GOT3 (cell line): ENCODE data around the gene NBAS.
"Not testable (repeated sequence)": the region's sequence is repeated elsewhere in the genome, so short reads cannot be mapped to it uniquely, and the experiment has no call there.

Experiments
- DNase-seq: peaks from one replicate; lab custom pipeline; 2025; ENCODE audit warnings: mixed read lengths; lab: John Stamatoyannopoulos, UW

The NBAS gene

DNA sequence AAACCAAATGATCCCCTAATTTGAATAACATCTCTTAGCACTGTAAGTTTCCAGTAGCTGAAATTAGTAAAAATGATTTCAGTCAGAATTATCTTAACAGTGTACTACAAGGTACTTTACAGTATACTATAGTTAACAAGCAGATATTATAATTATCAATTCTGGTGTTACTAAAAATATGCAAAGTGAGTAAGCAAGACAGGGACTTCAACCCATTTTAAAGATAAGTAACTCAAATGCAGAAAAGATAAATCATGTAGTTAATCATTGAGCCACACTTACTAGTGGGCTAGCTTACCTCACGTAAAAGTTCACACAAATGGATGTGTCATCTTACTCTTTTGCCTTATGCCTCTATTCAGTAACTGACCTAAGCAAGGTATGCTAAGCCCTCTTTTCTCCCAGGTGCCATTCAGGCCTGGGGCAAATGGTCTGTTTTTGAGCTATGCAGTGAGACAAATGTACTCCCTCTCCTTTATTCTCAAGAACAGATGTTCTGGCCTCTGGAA is 101.0 kb downstream of the NBAS start:
- DNase-seq, result no peak

DNA sequence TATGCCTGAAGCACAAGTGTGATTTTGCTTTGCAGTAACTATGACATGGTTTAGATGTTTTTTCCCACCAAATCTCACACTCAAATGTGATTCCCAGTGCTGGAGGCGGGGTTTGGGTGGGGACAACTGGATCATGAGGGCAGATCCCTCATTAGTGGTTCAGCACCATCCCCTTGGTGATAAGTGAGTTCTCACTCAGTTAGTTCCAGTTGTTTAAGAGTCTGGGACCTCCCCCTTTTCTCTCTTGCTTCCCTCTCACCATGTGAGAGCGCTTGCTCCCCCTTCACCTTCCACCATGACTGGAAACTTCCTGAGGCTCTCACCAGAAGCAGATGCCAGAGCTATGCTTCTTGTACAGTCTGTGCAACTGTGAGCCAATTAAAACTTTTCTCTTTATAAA is 102.9 kb downstream of the NBAS start:
- no peak for DNase-seq

DNA sequence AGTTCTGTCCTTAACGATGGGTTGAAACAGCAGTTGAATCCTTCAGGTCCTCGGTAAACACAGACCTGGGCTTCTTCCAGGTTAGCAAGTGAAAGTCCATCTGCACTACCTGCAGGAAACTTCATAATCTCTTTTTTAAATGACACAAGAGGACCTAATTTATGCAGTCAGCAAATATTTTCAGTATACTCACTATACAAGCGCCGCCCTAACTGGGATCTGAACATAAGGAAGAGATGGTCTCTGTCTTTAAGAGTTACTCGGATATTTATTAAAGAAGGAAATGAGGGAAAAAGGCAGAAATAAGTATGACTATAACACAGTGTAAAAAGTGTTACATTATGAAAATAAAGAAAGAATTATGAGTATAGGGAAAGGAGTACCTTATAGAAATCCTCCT is 103.3 kb downstream of the NBAS start:
- no peak for DNase-seq

DNA sequence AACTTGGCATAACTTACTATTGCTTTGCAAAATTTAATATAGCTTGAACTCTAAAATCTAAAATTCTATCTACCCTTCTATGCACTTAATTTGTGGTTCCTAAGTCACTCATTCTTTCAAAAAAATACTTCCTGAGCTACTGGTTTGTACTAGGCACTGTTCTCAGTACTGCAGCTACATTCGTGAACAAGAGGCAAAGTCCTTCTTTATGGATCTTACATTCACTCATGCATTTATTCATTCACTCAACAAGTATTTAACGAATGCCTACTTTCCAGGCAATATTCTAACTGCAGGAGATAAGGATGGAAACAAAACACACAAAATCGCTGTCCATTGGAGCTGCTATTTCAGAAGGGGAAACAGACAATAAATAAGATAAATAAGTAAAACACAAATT is 104.8 kb downstream of the NBAS start:
- DNase-seq, result no peak

DNA sequence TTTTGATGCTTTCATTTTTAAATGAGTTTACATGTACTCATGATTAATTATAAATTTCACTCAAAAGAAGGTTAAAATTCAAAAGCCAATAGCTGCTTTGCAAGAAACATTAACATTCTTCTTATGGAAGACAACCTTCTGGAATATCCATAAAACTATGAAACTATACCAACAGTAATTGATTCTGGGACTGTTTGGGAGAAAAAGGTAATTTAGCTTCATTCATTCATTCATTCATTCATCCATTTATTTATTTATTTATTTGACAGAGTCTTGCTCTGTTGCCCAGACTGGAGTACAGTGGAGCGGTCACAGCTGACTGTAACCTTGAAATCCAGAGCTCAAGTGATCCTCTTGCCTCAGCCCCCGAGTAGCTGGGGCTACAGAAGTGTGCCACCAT is 110.3 kb downstream of the NBAS start:
- DNase-seq, result no peak

DNA sequence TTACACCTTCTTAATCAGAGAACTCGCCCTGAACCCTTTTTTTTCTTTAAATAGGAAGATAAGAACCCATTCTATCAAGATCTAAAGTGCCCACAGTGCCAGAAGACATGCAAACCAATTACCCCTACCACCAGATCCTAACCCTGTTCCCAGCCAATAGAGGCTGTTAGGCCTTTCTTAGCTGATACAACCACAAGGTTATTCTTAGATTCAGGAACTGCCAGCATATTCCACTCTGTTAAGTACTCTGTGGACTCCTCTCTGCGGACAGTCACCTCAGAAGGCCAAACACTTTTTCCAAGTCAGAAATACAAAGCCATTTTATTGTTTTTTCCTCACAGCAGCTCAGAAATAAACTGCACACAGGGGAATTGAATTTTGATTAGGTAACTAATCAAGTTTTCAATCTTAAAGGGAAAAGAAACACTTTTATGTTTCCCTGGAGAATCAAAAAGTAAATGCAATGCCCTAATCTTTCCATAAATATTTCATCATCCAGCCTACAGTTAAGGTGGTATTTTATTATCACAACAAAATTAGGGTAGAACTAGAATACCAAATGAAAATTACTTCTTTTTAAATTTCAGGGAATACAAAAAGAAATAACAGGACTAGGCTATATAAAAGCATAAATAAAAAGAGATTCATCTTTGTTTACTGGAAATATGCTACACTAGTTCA is 111.4 kb downstream of the NBAS start:
- DNase-seq, result no peak

DNA sequence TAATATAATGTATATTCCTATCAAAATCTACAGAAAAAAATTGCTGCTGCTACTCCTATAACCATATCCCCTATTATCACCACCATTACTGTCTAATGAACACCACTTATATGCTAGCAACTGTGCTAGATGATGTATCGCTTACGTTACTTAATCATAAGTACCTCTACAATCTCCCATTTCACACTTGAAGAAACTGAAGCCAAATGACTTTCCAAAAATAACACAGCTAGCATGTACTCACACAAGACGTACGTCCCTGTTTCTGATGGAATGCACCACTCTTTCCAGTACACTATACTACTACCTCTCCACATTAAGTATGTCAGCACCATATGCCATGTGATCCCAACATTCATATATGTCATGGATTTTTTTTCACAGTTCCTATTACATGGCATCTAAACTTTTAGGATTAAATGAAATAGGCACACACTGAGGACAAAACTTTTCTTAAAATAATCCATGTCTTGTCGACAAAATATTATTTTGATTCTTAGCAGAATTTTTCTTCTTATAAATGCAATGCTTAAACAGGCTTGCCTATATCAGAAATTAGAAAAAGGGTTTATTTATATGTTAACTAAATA is 112.8 kb downstream of the NBAS start:
- DNase-seq, result no peak

DNA sequence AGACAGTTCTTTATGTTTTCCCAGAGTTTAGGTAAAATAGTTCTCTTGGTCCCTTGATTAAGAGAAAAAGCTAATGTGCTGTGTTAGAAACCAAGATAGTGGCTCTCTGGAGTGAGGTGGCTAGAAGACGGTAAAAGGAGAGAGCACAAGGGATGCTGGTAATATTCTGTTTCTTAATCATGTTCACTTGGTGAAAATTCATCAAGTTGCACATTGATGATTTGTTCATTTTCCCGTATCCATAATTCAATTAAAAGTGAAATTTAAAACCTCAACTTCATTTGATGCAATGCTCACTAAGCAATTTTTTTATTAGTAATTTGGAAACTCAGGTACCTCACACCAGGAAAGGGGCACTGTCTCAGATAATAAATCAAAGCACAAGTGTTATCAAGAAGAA is 113.8 kb downstream of the NBAS start:
- DNase-seq, result no peak

DNA sequence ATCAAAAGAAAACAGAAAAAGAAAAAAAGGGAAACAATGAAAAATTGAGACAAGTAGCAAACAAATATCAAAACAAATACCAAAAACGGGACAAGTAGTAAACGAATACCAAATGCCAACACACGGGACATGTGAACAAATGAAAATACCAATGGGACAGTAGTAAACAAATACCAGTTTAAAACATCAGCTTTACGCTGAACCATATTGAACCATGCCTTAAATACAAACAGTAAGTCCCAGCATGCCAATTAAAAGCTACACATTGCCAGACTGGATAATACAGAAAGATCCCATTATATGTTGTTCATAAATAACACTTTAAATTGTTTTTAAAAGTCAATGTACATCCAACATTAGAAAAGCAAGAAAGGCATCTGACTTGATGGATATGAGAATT is 114.2 kb downstream of the NBAS start:
- no peak for DNase-seq

DNA sequence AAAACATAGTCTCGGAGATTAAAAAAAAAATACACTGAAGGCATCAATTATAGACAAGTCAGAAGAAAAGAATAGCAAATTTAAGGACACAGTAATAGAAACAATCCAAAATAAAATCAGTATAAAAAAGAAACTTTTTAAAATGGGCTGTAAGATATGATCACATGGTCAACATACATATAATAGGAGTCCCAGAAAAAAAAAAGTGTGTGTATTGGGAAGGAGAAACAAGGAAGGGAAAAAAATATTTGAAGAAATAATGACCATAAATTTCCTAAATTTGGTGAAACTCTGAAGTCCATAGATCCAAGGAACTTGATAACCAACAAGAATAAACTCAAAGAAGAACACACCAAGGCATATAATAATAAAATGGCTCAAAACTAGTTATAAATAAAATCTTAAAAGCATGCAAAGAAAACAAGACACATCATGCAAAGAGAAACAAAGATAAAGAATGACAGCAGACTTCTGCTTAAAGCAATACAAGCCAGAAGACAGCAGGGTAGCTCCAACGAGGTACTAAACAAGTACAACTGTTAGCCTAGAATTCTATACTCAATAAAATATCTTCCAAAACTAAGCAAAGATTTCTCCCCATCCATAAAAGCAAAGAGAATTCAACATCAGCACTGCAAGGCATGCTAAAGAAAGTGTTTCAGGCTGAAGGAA is 115.1 kb downstream of the NBAS start:
- DNase-seq, result no peak

DNA sequence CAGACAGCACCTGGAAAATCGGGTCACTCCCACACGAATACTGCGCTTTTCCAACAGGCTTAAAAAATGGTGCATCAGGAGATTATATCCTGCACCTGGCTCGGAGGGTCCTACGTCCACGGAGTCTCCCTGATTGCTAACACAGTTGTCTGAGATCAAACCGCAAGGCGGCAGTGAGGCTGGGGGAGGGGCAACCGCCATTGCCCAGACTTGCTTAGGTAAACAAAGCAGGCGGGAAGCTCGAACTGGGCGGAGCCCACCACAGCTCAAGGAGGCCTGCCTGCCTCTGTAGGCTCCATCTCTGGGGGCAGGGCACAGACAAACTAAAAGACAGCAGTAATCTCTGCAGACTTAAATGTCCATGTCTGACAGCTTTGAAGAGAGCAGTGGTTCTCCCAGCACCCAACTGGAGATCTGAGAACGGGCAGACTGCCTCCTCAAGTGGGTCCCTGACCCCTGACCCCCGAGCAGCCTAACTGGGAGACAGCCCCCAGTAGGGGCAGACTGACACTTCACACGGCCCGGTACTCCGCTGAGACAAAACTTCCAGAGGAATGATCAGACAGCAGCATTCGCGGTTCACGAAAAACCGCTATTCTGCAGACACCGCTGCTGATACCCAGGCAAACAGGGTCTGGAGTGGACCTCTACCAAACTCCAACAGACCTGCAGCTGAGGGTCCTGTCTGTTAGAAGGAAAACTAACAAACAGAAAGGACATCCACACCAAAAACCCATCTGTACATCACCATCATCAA is 121.2 kb downstream of the NBAS start:
- DNase-seq, result not testable (repeated sequence)

DNA sequence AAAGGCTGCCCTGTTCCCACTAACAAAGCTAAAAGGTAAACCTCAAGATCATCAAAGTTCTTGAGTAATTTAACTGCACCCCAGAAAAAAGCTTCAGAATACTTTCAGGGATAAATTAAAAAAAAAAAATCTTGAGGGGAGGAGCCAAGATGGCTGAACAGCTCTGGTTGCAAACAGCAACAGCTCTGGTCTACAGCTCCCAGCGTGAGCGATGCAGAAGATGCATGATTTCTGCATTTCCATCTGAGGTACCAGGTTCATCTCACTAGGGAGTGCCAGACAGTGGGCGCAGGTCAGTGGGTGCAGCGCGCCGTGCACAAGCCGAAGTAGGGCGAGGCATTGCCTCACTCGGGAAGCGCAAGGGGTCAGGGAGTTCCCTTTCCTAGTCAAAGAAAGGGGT is 121.8 kb downstream of the NBAS start:
- DNase-seq, result not testable (repeated sequence)

DNA sequence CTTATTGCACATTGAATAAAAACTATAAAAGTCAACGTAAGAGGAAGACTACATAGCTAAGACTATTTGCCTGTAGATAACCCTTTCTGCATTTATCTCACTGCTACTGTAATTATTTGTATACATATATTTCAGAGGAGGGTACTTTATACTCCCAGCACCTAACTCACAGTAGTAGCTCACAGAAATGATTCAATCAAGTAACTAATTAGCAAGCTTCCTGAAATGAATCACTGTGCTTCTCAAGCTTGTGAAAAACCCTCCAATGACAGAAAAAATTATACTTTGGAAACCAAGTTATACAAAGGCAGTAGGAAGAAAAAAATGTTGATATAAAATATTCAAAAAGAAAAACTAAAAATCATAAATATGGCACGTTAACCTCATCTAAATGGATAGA is 124.9 kb downstream of the NBAS start:
- DNase-seq, result no peak

DNA sequence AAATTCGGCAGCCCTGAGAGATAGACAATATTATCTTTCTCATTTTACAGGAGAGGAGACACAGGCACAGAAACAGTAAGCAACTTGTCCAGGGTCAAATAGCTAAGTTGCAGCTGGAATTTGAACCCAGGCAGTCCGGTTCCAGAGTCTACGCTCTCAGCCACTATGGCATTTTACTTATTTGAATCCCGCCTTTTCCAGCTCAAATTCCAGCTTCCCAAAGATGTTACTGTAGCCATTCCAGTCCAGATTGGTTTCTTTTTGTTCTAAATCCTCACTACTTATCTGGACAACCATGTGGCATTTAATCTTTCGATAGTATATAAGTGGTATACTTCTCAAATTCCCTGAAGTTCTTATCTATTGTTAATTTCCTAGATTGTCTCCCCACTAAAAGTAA is 125.7 kb downstream of the NBAS start:
- no peak for DNase-seq

DNA sequence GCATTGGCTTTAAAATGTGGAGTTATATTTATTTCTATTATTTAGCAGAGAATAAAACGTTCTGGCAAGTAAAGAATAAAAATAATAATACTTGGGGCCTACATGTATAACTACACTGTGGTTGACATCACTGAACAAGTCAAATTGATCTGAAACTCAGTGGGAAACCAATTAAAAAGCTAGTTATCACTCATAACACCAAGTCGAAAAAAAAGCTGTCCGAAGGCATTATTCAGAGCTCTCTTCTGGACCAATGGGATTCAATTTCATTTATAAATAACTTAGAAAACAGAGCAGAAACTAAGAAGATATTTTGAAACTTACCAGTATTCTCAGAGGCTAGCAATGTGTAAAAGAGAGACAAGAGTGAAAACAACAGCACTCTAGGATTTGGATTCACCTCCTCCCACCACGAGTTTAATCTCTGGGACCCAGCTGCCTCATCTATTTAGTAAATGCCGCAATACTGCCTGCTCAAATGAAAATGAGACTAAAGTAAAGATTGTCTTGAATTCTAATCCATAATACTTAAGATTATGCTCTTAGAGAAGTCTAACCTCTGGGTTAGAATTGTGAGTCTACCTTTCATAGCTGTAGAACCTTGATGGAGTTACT is 128.4 kb downstream of the NBAS start:
- no peak for DNase-seq

DNA sequence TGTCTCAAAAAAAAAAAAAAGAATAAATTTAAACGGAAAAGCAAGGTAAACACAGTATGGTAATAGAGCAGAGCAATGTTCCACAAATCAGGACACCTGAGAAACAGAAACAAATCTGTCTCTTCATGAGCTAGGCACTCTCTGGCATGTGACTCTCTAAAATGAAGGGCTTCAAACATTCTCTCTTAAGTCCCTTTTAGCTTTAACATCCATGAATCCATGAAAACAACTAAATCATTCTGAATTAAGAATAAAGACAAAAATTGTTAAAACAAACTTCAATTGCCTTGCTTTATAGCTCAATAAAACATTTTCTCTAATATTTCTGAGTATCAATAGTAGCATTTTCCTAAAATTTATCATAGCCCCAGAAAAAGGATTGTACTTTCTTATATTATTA is 132.1 kb downstream of the NBAS start:
- DNase-seq, result no peak

DNA sequence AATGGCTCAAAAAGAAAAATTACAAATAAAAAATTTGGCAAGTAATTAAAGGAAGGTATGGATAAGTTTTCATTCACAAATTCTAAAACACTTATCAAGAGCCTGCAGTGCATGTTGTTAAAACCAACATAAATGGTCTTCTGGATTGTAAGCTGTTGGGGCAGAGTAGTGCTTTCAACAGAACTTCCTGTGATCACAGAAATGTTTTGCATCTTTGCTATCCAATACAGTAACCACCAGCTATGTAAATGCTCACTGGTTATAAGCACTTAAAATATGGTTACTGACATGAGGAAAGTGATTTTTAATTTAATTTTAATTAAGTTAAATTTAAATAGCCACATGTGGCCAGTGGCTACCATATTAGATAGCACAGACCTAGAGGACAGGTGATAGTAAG is 133.1 kb downstream of the NBAS start:
- DNase-seq, result no peak

DNA sequence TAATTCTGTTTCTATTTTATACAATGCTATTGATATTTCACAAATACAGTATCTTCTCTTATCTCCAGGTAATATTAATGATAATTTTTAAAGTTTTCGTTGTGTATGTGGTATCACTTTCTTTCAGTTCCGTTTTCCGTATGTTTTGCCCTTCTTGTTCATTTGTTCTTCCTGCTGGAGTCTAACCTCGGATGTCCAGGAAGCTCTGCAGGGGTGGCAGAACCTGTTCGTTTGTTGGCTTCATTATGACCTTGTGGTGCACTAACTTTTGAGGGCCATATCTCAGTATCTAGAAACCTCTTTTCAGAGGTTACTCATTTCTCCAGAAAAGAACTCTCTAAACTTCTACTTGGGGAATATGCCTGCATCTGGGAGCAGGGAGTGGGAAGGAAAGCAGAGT is 134.5 kb downstream of the NBAS start:
- DNase-seq, result no peak

DNA sequence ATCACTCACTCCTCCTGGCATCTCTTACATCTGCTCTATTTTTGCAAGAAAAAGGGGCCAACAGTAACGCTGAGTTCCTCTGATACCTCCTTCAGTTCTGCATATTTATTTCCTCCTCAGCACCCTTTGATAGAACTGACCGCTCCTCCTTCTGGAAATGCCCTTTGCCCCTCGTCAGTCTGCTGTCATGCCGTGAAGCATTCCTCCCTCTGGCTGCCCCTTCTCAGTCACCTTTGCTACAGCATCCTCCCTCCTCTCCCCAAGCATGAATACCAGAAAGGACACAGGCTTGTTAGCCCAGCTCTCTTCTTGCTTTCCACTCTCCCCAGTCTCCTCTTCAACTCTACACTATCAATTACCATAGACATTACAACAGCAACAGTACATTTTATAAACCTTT is 135.4 kb downstream of the NBAS start:
- DNase-seq, result no peak

DNA sequence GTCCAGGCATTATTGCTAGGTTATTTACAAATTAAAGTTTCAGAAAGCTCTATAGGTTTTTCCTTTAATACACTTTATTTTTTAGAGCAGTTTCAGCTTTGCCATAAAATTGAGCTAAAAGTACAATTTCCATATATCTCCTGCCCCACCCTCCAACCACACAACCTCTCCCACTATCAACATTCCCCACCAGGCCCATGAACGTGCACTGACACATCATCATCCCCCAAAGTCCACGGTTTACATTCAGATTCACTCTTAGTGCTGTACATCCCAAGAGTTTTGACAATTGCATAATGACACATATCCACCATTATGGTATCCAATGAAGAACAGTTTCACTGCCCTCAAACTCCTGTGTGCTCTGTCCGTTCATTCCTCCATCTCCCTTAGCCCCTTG is 139.4 kb downstream of the NBAS start:
- no peak for DNase-seq

DNA sequence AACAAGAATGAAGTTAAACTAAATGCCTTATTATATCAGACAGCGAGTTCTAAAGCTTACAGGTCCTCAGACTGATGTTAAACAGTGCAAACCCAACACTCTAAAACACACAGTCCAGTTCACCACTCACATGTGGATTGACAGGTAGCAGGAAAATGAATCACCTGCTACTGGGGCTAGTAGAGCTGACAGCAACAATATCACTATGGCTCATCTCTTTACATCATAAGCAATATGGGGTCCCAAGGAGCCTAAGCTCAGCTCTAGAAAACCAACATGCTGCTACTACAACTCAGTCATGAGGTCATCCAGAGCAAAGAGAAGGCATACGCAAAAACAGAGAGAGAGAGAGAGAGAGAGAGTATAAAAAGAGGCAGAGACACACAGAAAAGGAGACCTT is 145.4 kb downstream of the NBAS start:
- DNase-seq, result no peak

DNA sequence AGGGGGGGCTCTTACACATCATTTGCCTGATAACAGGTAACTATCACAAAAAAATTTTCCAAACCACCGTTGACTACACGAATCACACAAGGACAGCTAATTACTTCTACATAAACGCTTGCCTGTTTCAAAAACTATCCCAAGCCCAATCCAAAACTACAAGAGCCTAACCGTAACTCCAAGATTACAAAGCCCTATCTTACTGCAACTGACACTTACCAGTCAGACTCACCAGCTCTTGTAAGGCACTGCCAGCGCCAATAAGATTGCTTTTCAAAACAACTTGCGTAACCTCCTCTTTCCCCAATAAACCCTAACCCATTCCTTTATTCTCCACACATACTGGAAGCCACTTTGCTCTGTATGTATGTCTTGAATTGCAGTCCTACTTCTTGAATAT is 148.4 kb downstream of the NBAS start:
- DNase-seq, result no peak
